Peyer's patch (tissue), 4 donors: ENCODE results near the gene IFFO2.

Experiments used
- POLR2A ChIP-seq, 2 donors: fragments of 450-650 bp; IDR thresholded peaks; one replicate each; pipeline ENCODE4 v1.5.1; 2017; ENCODE audit warnings: antibody characterized with exemption in 2 of 2, mild to moderate bottlenecking in 2 of 2, moderate library complexity in 2 of 2
- TF ChIP-seq, protein P1 (sequence below), 6 experiments: fragments of 450-650 bp in 4 of 6; fragments of 200-600 bp in 2 of 6; sonication (generic) in 1 of 6; IDR thresholded peaks; one replicate each; pipeline ENCODE4 v1.5.1; 2017 to 2019; ENCODE audit warnings: antibody characterized with exemption in 6 of 6, mild to moderate bottlenecking in 3 of 6, moderate library complexity in 1 of 6

DNA sequence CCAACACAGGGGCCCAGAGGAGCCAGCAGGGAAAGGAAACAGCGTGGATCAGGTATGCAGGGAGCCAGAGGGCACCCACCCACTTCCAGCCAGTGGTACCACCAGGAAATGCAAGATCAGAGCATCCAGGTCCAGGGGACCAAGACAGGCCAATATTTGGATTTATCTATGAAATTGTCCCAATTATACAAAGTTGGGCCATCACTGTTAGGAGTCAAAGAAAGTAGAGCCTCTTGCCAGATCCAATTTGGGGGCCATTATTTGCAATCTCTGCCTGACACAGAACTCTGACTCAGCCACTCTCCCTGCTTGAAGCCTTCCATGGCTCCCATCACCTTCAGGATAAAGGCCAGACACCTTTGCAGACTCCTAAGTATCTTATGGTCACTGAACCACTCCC, 75.9 kb downstream of the IFFO2 start:
- TF ChIP-seq, protein P1, sequence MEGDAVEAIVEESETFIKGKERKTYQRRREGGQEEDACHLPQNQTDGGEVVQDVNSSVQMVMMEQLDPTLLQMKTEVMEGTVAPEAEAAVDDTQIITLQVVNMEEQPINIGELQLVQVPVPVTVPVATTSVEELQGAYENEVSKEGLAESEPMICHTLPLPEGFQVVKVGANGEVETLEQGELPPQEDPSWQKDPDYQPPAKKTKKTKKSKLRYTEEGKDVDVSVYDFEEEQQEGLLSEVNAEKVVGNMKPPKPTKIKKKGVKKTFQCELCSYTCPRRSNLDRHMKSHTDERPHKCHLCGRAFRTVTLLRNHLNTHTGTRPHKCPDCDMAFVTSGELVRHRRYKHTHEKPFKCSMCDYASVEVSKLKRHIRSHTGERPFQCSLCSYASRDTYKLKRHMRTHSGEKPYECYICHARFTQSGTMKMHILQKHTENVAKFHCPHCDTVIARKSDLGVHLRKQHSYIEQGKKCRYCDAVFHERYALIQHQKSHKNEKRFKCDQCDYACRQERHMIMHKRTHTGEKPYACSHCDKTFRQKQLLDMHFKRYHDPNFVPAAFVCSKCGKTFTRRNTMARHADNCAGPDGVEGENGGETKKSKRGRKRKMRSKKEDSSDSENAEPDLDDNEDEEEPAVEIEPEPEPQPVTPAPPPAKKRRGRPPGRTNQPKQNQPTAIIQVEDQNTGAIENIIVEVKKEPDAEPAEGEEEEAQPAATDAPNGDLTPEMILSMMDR (IDR thresholded peaks at IDR 0.05): no peak
- TF ChIP-seq POLR2A (IDR thresholded peaks at IDR 0.05): no peak
